ENCODE measurements around the gene TULP4. TPM values are rescaled to one million over a fixed set of nuclear protein-coding genes. Genes with fewer than 3 reads are reported as not detected.
A peak's percentile ranks its signal among the peaks of the same experiment; 100 is the strongest.

TULP4 gene
- polyA plus RNA-seq, 2 of the 4 experiments (the other 2 are of a cell fraction), result 5.0 to 10.6 TPM

DNA sequence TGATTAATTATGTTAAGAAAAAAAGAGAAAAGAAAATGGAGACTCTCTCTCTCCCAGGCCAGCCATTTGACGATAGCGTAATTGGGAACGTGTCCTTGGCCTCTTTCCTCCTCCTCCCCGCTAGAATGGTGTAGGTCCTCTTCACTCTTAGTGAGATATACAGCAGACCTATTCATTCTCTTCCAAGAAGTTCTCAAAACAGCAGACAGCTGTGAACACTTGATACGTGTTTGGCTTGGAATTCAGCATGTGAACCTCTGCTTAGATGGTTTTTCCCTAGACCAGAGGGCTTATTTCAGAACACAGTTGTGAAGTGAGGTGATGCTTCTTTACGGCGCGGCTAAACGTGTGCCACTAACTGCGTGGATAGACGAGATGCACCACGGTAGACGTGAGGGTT lies 32.6 kb upstream of the TULP4 start:
- no peak for ATAC-seq
- H3K4me2 ChIP-seq, result no peak overlapping the region
- POLR2A ChIA-PET, result no interaction called here
- H3K9me3 ChIP-seq, result no peaks in the 10 kb centered on the region
- CTCF ChIA-PET, result no interaction called here
- peaks cover 18% of the 10 kb centered on the region for H3K4me1 ChIP-seq
- TF ChIP-seq RARB (CRISPR knock-in tag; IDR thresholded peaks at IDR 0.05), result no peak
- TF ChIP-seq MYC (IDR thresholded peaks at IDR 0.05; ENCODE audit: borderline replicate concordance, low read length), result no peak
- no peak for TF ChIP-seq POLR2A (IDR thresholded peaks at IDR 0.05; ENCODE audit: low read length)
- no peak for TF ChIP-seq NFE2L2 (conservative IDR thresholded peaks at IDR 0.05; ENCODE audit: low read length)
- TF ChIP-seq ZNF302 (CRISPR knock-in tag; IDR thresholded peaks at IDR 0.05), result no peak
- no peak overlapping the region for H3K4me3 ChIP-seq
- 86% methylated on average over 13 of the region's 13 CpGs for WGBS (ENCODE audit: missing lambda C conversion rate)
- no peak for DNase-seq (ENCODE audit: low read depth in 1 of 2, low spot score in 1 of 2)
- H3K27ac ChIP-seq, result no peak overlapping the region
- no peak for FAIRE-seq

GRCh38 chr6:158283304-158283980 lies 28.8 kb upstream of the TULP4 start:
- POLR2A ChIA-PET, result no interaction called here
- TF ChIP-seq RCOR1 (IDR thresholded peaks at IDR 0.05; ENCODE audit: low read depth, low read length) (no peak), CBX2 (IDR thresholded peaks at IDR 0.05; ENCODE audit: borderline replicate concordance, low read depth) (no peak), ZNF302 (CRISPR knock-in tag; IDR thresholded peaks at IDR 0.05) (no peak), GATA3 (IDR thresholded peaks at IDR 0.05; ENCODE audit: borderline replicate concordance) (no peak), HDAC2 (IDR thresholded peaks at IDR 0.05) (no peak), MAFK (IDR thresholded peaks at IDR 0.05; ENCODE audit: partially characterized antibody) (no peak)
- TF ChIP-seq, protein P1, sequence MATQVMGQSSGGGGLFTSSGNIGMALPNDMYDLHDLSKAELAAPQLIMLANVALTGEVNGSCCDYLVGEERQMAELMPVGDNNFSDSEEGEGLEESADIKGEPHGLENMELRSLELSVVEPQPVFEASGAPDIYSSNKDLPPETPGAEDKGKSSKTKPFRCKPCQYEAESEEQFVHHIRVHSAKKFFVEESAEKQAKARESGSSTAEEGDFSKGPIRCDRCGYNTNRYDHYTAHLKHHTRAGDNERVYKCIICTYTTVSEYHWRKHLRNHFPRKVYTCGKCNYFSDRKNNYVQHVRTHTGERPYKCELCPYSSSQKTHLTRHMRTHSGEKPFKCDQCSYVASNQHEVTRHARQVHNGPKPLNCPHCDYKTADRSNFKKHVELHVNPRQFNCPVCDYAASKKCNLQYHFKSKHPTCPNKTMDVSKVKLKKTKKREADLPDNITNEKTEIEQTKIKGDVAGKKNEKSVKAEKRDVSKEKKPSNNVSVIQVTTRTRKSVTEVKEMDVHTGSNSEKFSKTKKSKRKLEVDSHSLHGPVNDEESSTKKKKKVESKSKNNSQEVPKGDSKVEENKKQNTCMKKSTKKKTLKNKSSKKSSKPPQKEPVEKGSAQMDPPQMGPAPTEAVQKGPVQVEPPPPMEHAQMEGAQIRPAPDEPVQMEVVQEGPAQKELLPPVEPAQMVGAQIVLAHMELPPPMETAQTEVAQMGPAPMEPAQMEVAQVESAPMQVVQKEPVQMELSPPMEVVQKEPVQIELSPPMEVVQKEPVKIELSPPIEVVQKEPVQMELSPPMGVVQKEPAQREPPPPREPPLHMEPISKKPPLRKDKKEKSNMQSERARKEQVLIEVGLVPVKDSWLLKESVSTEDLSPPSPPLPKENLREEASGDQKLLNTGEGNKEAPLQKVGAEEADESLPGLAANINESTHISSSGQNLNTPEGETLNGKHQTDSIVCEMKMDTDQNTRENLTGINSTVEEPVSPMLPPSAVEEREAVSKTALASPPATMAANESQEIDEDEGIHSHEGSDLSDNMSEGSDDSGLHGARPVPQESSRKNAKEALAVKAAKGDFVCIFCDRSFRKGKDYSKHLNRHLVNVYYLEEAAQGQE (IDR thresholded peaks at IDR 0.05), result no peak
- Histone ChIP-seq H3K4me2 (peak overlapping the region; percentile 85), H3K4me3 (peak overlapping the region; percentile 21; the same call in 2 of the 3 replicates), H3K27ac (peak overlapping the region; percentile 66 to 82), H3K4me1 (peaks cover 35% of the 10 kb centered on the region), H3K9me3 (no peaks in the 10 kb centered on the region)
- CTCF ChIA-PET, result no interaction called here
- peak; percentile 90 to 92 for ATAC-seq
- 47% methylated on average over 4 of the region's 4 CpGs for WGBS (ENCODE audit: missing lambda C conversion rate)
- no peak for FAIRE-seq
- DNase-seq (ENCODE audit: low read depth in 1 of 2, low spot score in 1 of 2), result peak; percentile 25 to 64

GRCh38 chr6:158284007-158284875 lies 28.0 kb upstream of the TULP4 start:
- ATAC-seq (peak; percentile 97 to 99), FAIRE-seq (no peak), DNase-seq (ENCODE audit: low read depth in 1 of 2, low spot score in 1 of 2) (peak; percentile 61 to 90)
- ChIA-PET CTCF (interaction anchor here (1.4 kb wide), 1 partner anchor 321 kb away, joined by 3 read pairs; no protein-coding TSS in a partner anchor), POLR2A (no interaction called here)
- peak overlapping the region; percentile 85 for H3K4me2 ChIP-seq
- peak; percentile 73 for TF ChIP-seq NFE2L2 (conservative IDR thresholded peaks at IDR 0.05; ENCODE audit: low read length)
- TF ChIP-seq FOSL2 (IDR thresholded peaks at IDR 0.05), result no peak
- TF ChIP-seq FOSL2 (CRISPR knock-in tag; IDR thresholded peaks at IDR 0.05), result peak; percentile 74
- no peak for TF ChIP-seq POLR2A (IDR thresholded peaks at IDR 0.05; ENCODE audit: low read length)
- TF ChIP-seq MAFK (IDR thresholded peaks at IDR 0.05; ENCODE audit: partially characterized antibody), result peak; percentile 98
- no peak for TF ChIP-seq HEYL (CRISPR knock-in tag; IDR thresholded peaks at IDR 0.05)
- no peak for TF ChIP-seq ZSCAN20 (CRISPR knock-in tag; IDR thresholded peaks at IDR 0.05)
- TF ChIP-seq MYC (IDR thresholded peaks at IDR 0.05; ENCODE audit: borderline replicate concordance, low read length), result no peak
- TF ChIP-seq CHD4 (IDR thresholded peaks at IDR 0.05; ENCODE audit: borderline replicate concordance), result no peak
- TF ChIP-seq CHD2 (IDR thresholded peaks at IDR 0.05; ENCODE audit: low read length, partially characterized antibody), result no peak
- no peak for TF ChIP-seq CBX2 (IDR thresholded peaks at IDR 0.05; ENCODE audit: borderline replicate concordance, low read depth)
- H3K4me3 ChIP-seq, result peak overlapping the region; percentile 21; the same call in 2 of the 3 replicates
- no peaks in the 10 kb centered on the region for H3K9me3 ChIP-seq
- 2% methylated on average over 11 of the region's 11 CpGs for WGBS (ENCODE audit: missing lambda C conversion rate)
- H3K4me1 ChIP-seq, result peaks cover 35% of the 10 kb centered on the region
- H3K27ac ChIP-seq, result peak overlapping the region; percentile 66 to 82
